GM23338 (cell line): Measurements from ENCODE around the gene FMN2. TPM values are rescaled to one million over a fixed set of nuclear protein-coding genes. Genes with fewer than 3 reads are reported as not detected.

Experiments
- ATAC-seq: fragments of 200-7000 bp; cut with Tn5 transposase; 3 replicates; pipeline ENCODE4 v1.9.1; 2020
- DNase-seq: peaks from one replicate; pipeline ENCODE4 v3.0.0-alpha.2; 2015; ENCODE audit warnings: low spot score
- H2AFZ ChIP-seq: fragments of 200-600 bp; sonication (generic); 2 replicates; pipeline ENCODE4 v1.8.0; 2016; ENCODE audit warnings: antibody characterized with exemption, mild to moderate bottlenecking, moderate library complexity
- H3F3A ChIP-seq: fragments of 200-600 bp; sonication (generic); replicated peaks from 2 replicates; pipeline ENCODE4 v1.8.0; 2017; ENCODE audit warnings: antibody characterized with exemption, mixed run types, low read depth
- H3K27ac ChIP-seq: fragments of 200-600 bp; sonication (generic); 2 replicates; pipeline ENCODE4 v1.6.1; 2016; ENCODE audit warnings: low read depth
- H3K27me3 ChIP-seq: fragments of 200-600 bp; sonication (generic); 2 replicates; pipeline ENCODE4 v1.8.0; 2016; ENCODE audit warnings: mild to moderate bottlenecking, mixed run types, moderate library complexity; ENCODE audit not compliant: insufficient read depth
- H3K36me3 ChIP-seq: fragments of 200-600 bp; sonication (generic); 2 replicates; pipeline ENCODE4 v1.8.0; 2016; ENCODE audit warnings: mild to moderate bottlenecking; ENCODE audit not compliant: insufficient read depth
- H3K4me1 ChIP-seq: fragments of 200-600 bp; sonication (generic); 2 replicates; pipeline ENCODE4 v1.8.0; 2016; ENCODE audit warnings: mild to moderate bottlenecking, moderate library complexity; ENCODE audit not compliant: insufficient read depth
- H3K4me2 ChIP-seq: fragments of 200-600 bp; sonication (generic); 2 replicates; pipeline ENCODE4 v1.7.1; 2017; ENCODE audit warnings: mixed run types
- H3K4me3 ChIP-seq: fragments of 200-600 bp; sonication (generic); 2 replicates; pipeline ENCODE4 v1.6.1; 2016; ENCODE audit warnings: mixed run types
- H3K79me2 ChIP-seq: fragments of 200-600 bp; sonication (generic); replicated peaks from 2 replicates; pipeline ENCODE4 v1.8.0; 2017; ENCODE audit warnings: mild to moderate bottlenecking; ENCODE audit not compliant: insufficient read depth
- H3K9me2 ChIP-seq: fragments of 200-600 bp; sonication (generic); 2 replicates; pipeline ENCODE4 v1.8.0; 2017; ENCODE audit not compliant: insufficient read depth
- H4K20me1 ChIP-seq: fragments of 200-600 bp; sonication (generic); replicated peaks from 2 replicates; pipeline ENCODE4 v1.8.0; 2017; ENCODE audit warnings: mild to moderate bottlenecking; ENCODE audit not compliant: insufficient read depth
- H3K27ac Mint-ChIP-seq: 2 replicates; pipeline ENCODE4 v1.8.0; 2020; ENCODE audit warnings: inconsistent platforms, mild to moderate bottlenecking, moderate library complexity, mixed read lengths
- H3K27me3 Mint-ChIP-seq: 3 replicates; pipeline ENCODE4 v1.8.0; 2022; ENCODE audit warnings: low read depth, mild to moderate bottlenecking, moderate library complexity, mixed read lengths, inconsistent platforms; ENCODE audit not compliant: insufficient read depth, poor library complexity
- H3K36me3 Mint-ChIP-seq: 3 replicates; pipeline ENCODE4 v1.8.0; 2021; ENCODE audit warnings: low read depth, mild to moderate bottlenecking, inconsistent platforms, moderate library complexity, mixed read lengths
- H3K4me1 Mint-ChIP-seq: 3 replicates; pipeline ENCODE4 v1.8.0; 2020; ENCODE audit warnings: mild to moderate bottlenecking, inconsistent platforms, mixed read lengths
- H3K4me3 Mint-ChIP-seq: 3 replicates; pipeline ENCODE4 v1.8.0; 2021; ENCODE audit warnings: moderate library complexity, mild to moderate bottlenecking, inconsistent platforms, mixed read lengths
- H3K9me3 Mint-ChIP-seq: 3 replicates; pipeline ENCODE4 v1.8.0; 2020; ENCODE audit warnings: moderate library complexity, mild to moderate bottlenecking, inconsistent platforms, mixed read lengths
- EZH2 ChIP-seq: fragments of 200-600 bp; sonication (generic); IDR thresholded peaks from one replicate; pipeline ENCODE4 v1.8.0; 2017; ENCODE audit warnings: antibody characterized with exemption, mild to moderate bottlenecking, low read depth; ENCODE audit not compliant: unreplicated experiment
- EZH2phosphoT487 ChIP-seq: fragments of 200-600 bp; sonication (generic); IDR thresholded peaks from one replicate; pipeline ENCODE4 v1.8.1; 2018; ENCODE audit warnings: antibody characterized with exemption; ENCODE audit not compliant: unreplicated experiment
- JUNB ChIP-seq: IDR thresholded peaks from one replicate; pipeline ENCODE4 v1.6.1; 2016; ENCODE audit warnings: antibody characterized with exemption; ENCODE audit not compliant: unreplicated experiment
- STAT1 ChIP-seq: IDR thresholded peaks from one replicate; pipeline ENCODE4 v1.6.1; 2016; ENCODE audit warnings: antibody characterized with exemption; ENCODE audit not compliant: unreplicated experiment
- ZNF114 ChIP-seq: fragments of 250-450 bp; sonication (Bioruptor Pico); IDR thresholded peaks from 2 replicates; pipeline ENCODE4 v1.5.0; 2020; ENCODE audit warnings: mild to moderate bottlenecking, moderate library complexity
- ZNF331 ChIP-seq: fragments of 250-450 bp; sonication (Bioruptor Pico); IDR thresholded peaks from 2 replicates; pipeline ENCODE4 v1.5.0; 2020; ENCODE audit warnings: low read depth, mild to moderate bottlenecking, moderate library complexity
- polyA plus RNA-seq: library from polyadenylated mRNA; unstranded; fragments of >200 nt; fragmentation: Nextera tagmentation; extraction: Ambion mirVana; gene quantifications from 2 replicates; pipeline ENCODE4 v1.2.1, GENCODE V29; 2016
- total RNA-seq: library from RNA; depleted of rRNA; stranded (reverse); fragments of >200 nt; shearing (Covaris generic); gene quantifications from 2 replicates; pipeline ENCODE4 v1.2.3, GENCODE V29; 2014
- TF ChIP-seq, protein P1 (sequence below), 2 experiments: fragments of 200-600 bp in 1 of 2; sonication (generic) in 1 of 2; conservative IDR thresholded peaks; 2 replicates each; pipeline versions ENCODE4 v1.5.1 to v1.6.1; 2016 to 2017; ENCODE audit warnings: antibody characterized with exemption in 2 of 2, low read depth in 2 of 2, mild to moderate bottlenecking in 2 of 2, moderate library complexity in 1 of 2
- TF ChIP-seq, protein P2 (sequence below): fragments of 250-450 bp; sonication (Bioruptor Pico); IDR thresholded peaks from 2 replicates; pipeline ENCODE4 v1.5.0; 2020; ENCODE audit warnings: mild to moderate bottlenecking, moderate library complexity
- TF ChIP-seq, protein P3 (sequence below): IDR thresholded peaks from 2 replicates; pipeline ENCODE4 v1.6.1; 2016; ENCODE audit warnings: antibody characterized with exemption
- TF ChIP-seq, protein P4 (sequence below): IDR thresholded peaks from one replicate; pipeline ENCODE4 v1.6.1; 2018; ENCODE audit warnings: antibody characterized with exemption; ENCODE audit not compliant: unreplicated experiment

Gene FMN2
- total and polyA plus RNA-seq, 2 experiments from 2014 or later, result 1.5 to 2.5 TPM

DNA sequence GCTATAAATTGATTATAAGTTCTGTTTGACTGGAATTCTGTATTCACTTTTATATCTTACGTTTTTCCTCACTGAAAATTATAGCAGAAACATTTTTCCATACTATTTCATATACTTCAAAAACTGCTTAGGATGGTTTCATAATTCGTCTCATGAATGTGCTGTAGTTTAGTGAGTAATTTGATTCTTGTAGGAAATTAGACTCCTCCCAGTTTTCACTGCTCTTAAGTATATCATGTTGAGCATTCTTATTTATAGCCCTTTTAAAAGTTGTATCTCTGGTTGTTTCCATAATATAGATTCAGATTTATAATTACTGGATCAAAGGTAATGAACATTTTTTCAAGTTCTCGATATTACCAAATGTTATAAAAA lies 250.6 kb downstream of the FMN2 start (continued):
- TF ChIP-seq, protein P1, sequence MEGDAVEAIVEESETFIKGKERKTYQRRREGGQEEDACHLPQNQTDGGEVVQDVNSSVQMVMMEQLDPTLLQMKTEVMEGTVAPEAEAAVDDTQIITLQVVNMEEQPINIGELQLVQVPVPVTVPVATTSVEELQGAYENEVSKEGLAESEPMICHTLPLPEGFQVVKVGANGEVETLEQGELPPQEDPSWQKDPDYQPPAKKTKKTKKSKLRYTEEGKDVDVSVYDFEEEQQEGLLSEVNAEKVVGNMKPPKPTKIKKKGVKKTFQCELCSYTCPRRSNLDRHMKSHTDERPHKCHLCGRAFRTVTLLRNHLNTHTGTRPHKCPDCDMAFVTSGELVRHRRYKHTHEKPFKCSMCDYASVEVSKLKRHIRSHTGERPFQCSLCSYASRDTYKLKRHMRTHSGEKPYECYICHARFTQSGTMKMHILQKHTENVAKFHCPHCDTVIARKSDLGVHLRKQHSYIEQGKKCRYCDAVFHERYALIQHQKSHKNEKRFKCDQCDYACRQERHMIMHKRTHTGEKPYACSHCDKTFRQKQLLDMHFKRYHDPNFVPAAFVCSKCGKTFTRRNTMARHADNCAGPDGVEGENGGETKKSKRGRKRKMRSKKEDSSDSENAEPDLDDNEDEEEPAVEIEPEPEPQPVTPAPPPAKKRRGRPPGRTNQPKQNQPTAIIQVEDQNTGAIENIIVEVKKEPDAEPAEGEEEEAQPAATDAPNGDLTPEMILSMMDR (conservative IDR thresholded peaks at IDR 0.05; ENCODE audit: low read depth in 2 of 2), result no peak
- no peak for TF ChIP-seq JUNB

DNA sequence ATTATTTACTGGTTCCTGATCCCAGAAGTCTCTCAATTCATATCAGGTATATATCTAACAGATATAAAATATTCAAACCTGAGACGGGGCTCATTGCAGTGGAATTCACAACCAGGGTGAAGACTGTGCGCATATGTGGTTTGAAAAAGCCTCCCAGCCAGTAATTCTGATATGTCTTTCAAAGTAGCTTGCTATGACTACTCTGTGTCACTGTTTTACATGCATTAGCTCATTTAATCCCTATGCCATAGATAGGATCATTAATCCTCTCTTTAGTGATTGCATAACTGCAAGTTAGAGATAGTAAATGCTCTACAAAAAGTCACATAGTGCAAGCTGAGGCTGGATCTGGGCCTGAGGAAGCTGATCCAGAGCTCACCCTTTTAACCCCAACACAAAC lies 251.4 kb downstream of the FMN2 start:
- no peaks in the 10 kb centered on the region for H3K9me2 ChIP-seq
- Mint-ChIP-seq H3K36me3 (no peaks in the 10 kb centered on the region), H3K27ac (no peak overlapping the region), H3K4me1 (peaks cover 8% of the 10 kb centered on the region; the same call in 2 of the 3 replicates), H3K27me3 (no peaks in the 10 kb centered on the region), H3K9me3 (no peaks in the 10 kb centered on the region), H3K4me3 (no peak overlapping the region)
- H3F3A ChIP-seq, result no peaks in the 10 kb centered on the region
- no peaks in the 10 kb centered on the region for H3K27me3 ChIP-seq
- DNase-seq (no peak), ATAC-seq (no peak)
- no peaks in the 10 kb centered on the region for H3K79me2 ChIP-seq
- H3K4me1 ChIP-seq, result no peaks in the 10 kb centered on the region
- H3K36me3 ChIP-seq, result no peaks in the 10 kb centered on the region
- H2AFZ ChIP-seq, result no peak overlapping the region
- H3K27ac ChIP-seq, result no peak overlapping the region
- H3K4me2 ChIP-seq, result no peak overlapping the region
- no peaks in the 10 kb centered on the region for H4K20me1 ChIP-seq
- H3K4me3 ChIP-seq, result no peak overlapping the region
- TF ChIP-seq, protein P1 (conservative IDR thresholded peaks at IDR 0.05; ENCODE audit: low read depth in 2 of 2), result no peak
- TF ChIP-seq JUNB (no peak), STAT1 (no peak), EZH2 (no peak), ZNF331 (CRISPR knock-in tag) (no peak), EZH2phosphoT487 (no peak), ZNF114 (CRISPR knock-in tag) (no peak)
- TF ChIP-seq, protein P2, sequence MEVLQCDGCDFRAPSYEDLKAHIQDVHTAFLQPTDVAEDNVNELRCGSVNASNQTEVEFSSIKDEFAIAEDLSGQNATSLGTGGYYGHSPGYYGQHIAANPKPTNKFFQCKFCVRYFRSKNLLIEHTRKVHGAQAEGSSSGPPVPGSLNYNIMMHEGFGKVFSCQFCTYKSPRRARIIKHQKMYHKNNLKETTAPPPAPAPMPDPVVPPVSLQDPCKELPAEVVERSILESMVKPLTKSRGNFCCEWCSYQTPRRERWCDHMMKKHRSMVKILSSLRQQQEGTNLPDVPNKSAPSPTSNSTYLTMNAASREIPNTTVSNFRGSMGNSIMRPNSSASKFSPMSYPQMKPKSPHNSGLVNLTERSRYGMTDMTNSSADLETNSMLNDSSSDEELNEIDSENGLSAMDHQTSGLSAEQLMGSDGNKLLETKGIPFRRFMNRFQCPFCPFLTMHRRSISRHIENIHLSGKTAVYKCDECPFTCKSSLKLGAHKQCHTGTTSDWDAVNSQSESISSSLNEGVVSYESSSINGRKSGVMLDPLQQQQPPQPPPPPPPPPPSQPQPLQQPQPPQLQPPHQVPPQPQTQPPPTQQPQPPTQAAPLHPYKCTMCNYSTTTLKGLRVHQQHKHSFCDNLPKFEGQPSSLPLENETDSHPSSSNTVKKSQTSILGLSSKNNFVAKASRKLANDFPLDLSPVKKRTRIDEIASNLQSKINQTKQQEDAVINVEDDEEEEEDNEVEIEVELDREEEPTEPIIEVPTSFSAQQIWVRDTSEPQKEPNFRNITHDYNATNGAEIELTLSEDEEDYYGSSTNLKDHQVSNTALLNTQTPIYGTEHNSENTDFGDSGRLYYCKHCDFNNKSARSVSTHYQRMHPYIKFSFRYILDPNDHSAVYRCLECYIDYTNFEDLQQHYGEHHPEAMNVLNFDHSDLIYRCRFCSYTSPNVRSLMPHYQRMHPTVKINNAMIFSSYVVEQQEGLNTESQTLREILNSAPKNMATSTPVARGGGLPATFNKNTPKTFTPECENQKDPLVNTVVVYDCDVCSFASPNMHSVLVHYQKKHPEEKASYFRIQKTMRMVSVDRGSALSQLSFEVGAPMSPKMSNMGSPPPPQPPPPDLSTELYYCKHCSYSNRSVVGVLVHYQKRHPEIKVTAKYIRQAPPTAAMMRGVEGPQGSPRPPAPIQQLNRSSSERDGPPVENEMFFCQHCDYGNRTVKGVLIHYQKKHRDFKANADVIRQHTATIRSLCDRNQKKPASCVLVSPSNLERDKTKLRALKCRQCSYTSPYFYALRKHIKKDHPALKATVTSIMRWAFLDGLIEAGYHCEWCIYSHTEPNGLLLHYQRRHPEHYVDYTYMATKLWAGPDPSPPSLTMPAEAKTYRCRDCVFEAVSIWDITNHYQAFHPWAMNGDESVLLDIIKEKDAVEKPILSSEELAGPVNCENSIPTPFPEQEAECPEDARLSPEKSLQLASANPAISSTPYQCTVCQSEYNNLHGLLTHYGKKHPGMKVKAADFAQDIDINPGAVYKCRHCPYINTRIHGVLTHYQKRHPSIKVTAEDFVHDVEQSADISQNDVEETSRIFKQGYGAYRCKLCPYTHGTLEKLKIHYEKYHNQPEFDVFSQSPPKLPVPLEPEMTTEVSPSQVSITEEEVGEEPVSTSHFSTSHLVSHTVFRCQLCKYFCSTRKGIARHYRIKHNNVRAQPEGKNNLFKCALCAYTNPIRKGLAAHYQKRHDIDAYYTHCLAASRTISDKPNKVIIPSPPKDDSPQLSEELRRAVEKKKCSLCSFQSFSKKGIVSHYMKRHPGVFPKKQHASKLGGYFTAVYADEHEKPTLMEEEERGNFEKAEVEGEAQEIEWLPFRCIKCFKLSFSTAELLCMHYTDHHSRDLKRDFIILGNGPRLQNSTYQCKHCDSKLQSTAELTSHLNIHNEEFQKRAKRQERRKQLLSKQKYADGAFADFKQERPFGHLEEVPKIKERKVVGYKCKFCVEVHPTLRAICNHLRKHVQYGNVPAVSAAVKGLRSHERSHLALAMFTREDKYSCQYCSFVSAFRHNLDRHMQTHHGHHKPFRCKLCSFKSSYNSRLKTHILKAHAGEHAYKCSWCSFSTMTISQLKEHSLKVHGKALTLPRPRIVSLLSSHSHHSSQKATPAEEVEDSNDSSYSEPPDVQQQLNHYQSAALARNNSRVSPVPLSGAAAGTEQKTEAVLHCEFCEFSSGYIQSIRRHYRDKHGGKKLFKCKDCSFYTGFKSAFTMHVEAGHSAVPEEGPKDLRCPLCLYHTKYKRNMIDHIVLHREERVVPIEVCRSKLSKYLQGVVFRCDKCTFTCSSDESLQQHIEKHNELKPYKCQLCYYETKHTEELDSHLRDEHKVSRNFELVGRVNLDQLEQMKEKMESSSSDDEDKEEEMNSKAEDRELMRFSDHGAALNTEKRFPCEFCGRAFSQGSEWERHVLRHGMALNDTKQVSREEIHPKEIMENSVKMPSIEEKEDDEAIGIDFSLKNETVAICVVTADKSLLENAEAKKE (CRISPR knock-in tag), result no peak
- TF ChIP-seq, protein P3, sequence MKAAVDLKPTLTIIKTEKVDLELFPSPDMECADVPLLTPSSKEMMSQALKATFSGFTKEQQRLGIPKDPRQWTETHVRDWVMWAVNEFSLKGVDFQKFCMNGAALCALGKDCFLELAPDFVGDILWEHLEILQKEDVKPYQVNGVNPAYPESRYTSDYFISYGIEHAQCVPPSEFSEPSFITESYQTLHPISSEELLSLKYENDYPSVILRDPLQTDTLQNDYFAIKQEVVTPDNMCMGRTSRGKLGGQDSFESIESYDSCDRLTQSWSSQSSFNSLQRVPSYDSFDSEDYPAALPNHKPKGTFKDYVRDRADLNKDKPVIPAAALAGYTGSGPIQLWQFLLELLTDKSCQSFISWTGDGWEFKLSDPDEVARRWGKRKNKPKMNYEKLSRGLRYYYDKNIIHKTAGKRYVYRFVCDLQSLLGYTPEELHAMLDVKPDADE, result no peak
- TF ChIP-seq, protein P4, sequence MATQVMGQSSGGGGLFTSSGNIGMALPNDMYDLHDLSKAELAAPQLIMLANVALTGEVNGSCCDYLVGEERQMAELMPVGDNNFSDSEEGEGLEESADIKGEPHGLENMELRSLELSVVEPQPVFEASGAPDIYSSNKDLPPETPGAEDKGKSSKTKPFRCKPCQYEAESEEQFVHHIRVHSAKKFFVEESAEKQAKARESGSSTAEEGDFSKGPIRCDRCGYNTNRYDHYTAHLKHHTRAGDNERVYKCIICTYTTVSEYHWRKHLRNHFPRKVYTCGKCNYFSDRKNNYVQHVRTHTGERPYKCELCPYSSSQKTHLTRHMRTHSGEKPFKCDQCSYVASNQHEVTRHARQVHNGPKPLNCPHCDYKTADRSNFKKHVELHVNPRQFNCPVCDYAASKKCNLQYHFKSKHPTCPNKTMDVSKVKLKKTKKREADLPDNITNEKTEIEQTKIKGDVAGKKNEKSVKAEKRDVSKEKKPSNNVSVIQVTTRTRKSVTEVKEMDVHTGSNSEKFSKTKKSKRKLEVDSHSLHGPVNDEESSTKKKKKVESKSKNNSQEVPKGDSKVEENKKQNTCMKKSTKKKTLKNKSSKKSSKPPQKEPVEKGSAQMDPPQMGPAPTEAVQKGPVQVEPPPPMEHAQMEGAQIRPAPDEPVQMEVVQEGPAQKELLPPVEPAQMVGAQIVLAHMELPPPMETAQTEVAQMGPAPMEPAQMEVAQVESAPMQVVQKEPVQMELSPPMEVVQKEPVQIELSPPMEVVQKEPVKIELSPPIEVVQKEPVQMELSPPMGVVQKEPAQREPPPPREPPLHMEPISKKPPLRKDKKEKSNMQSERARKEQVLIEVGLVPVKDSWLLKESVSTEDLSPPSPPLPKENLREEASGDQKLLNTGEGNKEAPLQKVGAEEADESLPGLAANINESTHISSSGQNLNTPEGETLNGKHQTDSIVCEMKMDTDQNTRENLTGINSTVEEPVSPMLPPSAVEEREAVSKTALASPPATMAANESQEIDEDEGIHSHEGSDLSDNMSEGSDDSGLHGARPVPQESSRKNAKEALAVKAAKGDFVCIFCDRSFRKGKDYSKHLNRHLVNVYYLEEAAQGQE, result no peak
